Breast epithelium (tissue), 4 donors: Measurements from ENCODE around the gene MYO1D. TPM values are rescaled to one million over a fixed set of nuclear protein-coding genes. Genes with fewer than 3 reads are reported as not detected.
A peak's percentile ranks its signal among the peaks of the same experiment; 100 is the strongest.

Experiments used
- DNase-seq, 2 donors: peaks; one replicate each; pipeline ENCODE4 v3.0.0-alpha.2; 2019; ENCODE audit warnings: low spot score in 2 of 2
- H3K27ac ChIP-seq, 2 donors: fragments of 200-600 bp; sonication (generic) in 1 of 2; one replicate each; pipeline ENCODE4 v1.5.1; 2016 to 2019; ENCODE audit warnings: mild to moderate bottlenecking in 1 of 2
- H3K27me3 ChIP-seq, 2 donors: fragments of 200-600 bp; sonication (generic) in 1 of 2; one replicate each; pipeline versions ENCODE4 v1.5.1 to v1.6.0; 2017 to 2019; ENCODE audit warnings: control low read depth in 1 of 2, mild to moderate bottlenecking in 1 of 2
- H3K36me3 ChIP-seq: fragments of 200-600 bp; one replicate; pipeline ENCODE4 v1.5.1; 2019
- H3K4me1 ChIP-seq, 2 donors: fragments of 200-600 bp; sonication (generic); one replicate each; pipeline ENCODE4 v1.5.1; 2016 to 2019; ENCODE audit warnings: control low read depth in 1 of 2
- H3K4me3 ChIP-seq, 3 donors: fragments of 200-600 bp; sonication (generic); 1 replicate in 2 of 3; 2 replicates in 1 of 3; pipeline ENCODE4 v1.5.1; 2016 to 2019; ENCODE audit warnings: mild to moderate bottlenecking in 3 of 3, moderate library complexity in 2 of 3
- H3K9me3 ChIP-seq, 2 donors: fragments of 200-600 bp; sonication (generic) in 1 of 2; one replicate each; pipeline ENCODE4 v1.5.1; 2016 to 2019; ENCODE audit warnings: control low read depth in 1 of 2
- POLR2A ChIP-seq: fragments of 450-650 bp; IDR thresholded peaks from one replicate; pipeline ENCODE4 v1.6.1; 2016; ENCODE audit warnings: antibody characterized with exemption, mild to moderate bottlenecking, moderate library complexity
- POLR2AphosphoS5 ChIP-seq, 3 donors: sonication (generic); formaldehyde crosslinking; IDR thresholded peaks; one replicate each; pipeline ENCODE4 v1.6.1; 2017; ENCODE audit warnings: antibody characterized with exemption in 3 of 3
- intact Hi-C: fragments of 100-400 bp; cut with DNase I; formaldehyde crosslinking; loops from one replicate; pipeline ENCODE4 v1.15.1; 2023; ENCODE audit warnings: low total_unique reads
- total RNA-seq, 3 donors: library from RNA; depleted of rRNA; stranded (reverse); fragments of >200 nt; gene quantifications; one replicate each; pipeline ENCODE4 v1.1.0, GENCODE V29; 2016
- TF ChIP-seq, protein P1 (sequence below), 3 donors: fragments of 450-650 bp; IDR thresholded peaks; one replicate each; pipeline ENCODE4 v1.5.1; 2016 to 2017; ENCODE audit warnings: antibody characterized with exemption in 3 of 3, mild to moderate bottlenecking in 3 of 3, moderate library complexity in 3 of 3

MYO1D gene
- total RNA-seq, 3 donors from 2014 or later, result 54.4 to 114 (median 76.7) TPM

- no peaks in the 10 kb centered on the region for H3K4me1 ChIP-seq
- H3K27ac ChIP-seq, result no peak overlapping the region
- no peak overlapping the region for H3K4me3 ChIP-seq
- TF ChIP-seq POLR2A (no peak), POLR2AphosphoS5 (IDR thresholded peaks at IDR 0.05) (no peak)
- TF ChIP-seq, protein P1, sequence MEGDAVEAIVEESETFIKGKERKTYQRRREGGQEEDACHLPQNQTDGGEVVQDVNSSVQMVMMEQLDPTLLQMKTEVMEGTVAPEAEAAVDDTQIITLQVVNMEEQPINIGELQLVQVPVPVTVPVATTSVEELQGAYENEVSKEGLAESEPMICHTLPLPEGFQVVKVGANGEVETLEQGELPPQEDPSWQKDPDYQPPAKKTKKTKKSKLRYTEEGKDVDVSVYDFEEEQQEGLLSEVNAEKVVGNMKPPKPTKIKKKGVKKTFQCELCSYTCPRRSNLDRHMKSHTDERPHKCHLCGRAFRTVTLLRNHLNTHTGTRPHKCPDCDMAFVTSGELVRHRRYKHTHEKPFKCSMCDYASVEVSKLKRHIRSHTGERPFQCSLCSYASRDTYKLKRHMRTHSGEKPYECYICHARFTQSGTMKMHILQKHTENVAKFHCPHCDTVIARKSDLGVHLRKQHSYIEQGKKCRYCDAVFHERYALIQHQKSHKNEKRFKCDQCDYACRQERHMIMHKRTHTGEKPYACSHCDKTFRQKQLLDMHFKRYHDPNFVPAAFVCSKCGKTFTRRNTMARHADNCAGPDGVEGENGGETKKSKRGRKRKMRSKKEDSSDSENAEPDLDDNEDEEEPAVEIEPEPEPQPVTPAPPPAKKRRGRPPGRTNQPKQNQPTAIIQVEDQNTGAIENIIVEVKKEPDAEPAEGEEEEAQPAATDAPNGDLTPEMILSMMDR (IDR thresholded peaks at IDR 0.05), result no peak
- H3K27me3 ChIP-seq, result no peaks in the 10 kb centered on the region
- DNase-seq, result no peak
- H3K9me3 ChIP-seq, result no peaks in the 10 kb centered on the region
- intact Hi-C loops, result no loop called here
- no peaks in the 10 kb centered on the region for H3K36me3 ChIP-seq
Measured at GRCh38 chr17:32879134-32879533, 2.2 kb upstream of the MYO1D start.

DNA sequence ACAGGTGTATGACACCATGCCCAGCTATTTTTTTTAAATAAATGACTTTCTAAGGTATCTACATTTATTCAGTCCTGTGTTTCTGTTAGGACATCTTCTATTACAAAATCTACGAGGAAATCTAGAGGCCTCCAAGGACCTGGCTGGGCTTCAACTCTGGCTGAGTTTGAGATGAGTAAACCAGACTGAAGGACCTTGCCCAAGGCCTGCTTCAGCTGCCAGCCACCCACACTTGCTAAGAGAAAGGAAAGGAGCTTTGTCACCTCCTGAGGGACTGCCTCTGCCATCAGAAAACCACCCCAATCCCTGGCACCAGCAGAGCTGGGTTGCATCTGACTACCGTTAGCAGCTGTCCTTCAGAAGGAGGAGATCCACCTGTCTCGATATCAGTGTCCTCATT lies 1.3 kb upstream of the MYO1D start:
- Histone ChIP-seq H3K27me3 (no peaks in the 10 kb centered on the region), H3K4me1 (no peaks in the 10 kb centered on the region), H3K4me3 (no peak overlapping the region), H3K27ac (peak overlapping the region; percentile 15 to 77), H3K36me3 (no peaks in the 10 kb centered on the region), H3K9me3 (no peaks in the 10 kb centered on the region)
- intact Hi-C loops, result no loop called here
- TF ChIP-seq, protein P1 (IDR thresholded peaks at IDR 0.05), result no peak
- TF ChIP-seq POLR2AphosphoS5 (IDR thresholded peaks at IDR 0.05), result no peak
- no peak for TF ChIP-seq POLR2A
- peak; percentile 61 to 72 for DNase-seq

GRCh38 chr17:32877164-32877764 lies 340 bp upstream of the MYO1D start:
- TF ChIP-seq POLR2A (no peak), POLR2AphosphoS5 (IDR thresholded peaks at IDR 0.05) (no peak)
- TF ChIP-seq, protein P1 (IDR thresholded peaks at IDR 0.05), result peak in 2 of 3 donors; percentile 75 to 100
- H3K4me3 ChIP-seq, result peak overlapping the region; percentile 76 to 100 (median 77)
- intact Hi-C loops, result no loop called here
- no peaks in the 10 kb centered on the region for H3K27me3 ChIP-seq
- H3K4me1 ChIP-seq, result no peaks in the 10 kb centered on the region
- no peaks in the 10 kb centered on the region for H3K9me3 ChIP-seq
- no peaks in the 10 kb centered on the region for H3K36me3 ChIP-seq
- peak overlapping the region; percentile 92 to 100 for H3K27ac ChIP-seq
- peak; percentile 87 to 90 for DNase-seq

GRCh38 chr17:32875923-32876416 lies 954 bp downstream of the MYO1D start:
- TF ChIP-seq POLR2AphosphoS5 (IDR thresholded peaks at IDR 0.05) (no peak), POLR2A (no peak)
- TF ChIP-seq, protein P1 (IDR thresholded peaks at IDR 0.05), result no peak
- no peak for DNase-seq
- Histone ChIP-seq H3K4me3 (peak overlapping the region; percentile 76 to 100 (median 77)), H3K27me3 (no peaks in the 10 kb centered on the region), H3K4me1 (no peaks in the 10 kb centered on the region), H3K36me3 (no peaks in the 10 kb centered on the region), H3K27ac (peak overlapping the region; percentile 92 to 100), H3K9me3 (no peaks in the 10 kb centered on the region)
- intact Hi-C loops, result no loop called here

GRCh38 chr17:32875230-32875917 lies 1.6 kb downstream of the MYO1D start:
- Histone ChIP-seq H3K27ac (peak overlapping the region; percentile 92 to 100), H3K9me3 (no peaks in the 10 kb centered on the region), H3K4me3 (peak overlapping the region; percentile 76 to 100 (median 77)), H3K27me3 (no peaks in the 10 kb centered on the region), H3K36me3 (no peaks in the 10 kb centered on the region), H3K4me1 (peaks cover 0 to 3% of the 10 kb centered on the region in 2 donors)
- TF ChIP-seq, protein P1 (IDR thresholded peaks at IDR 0.05), result no peak
- TF ChIP-seq POLR2AphosphoS5 (IDR thresholded peaks at IDR 0.05) (no peak), POLR2A (no peak)
- intact Hi-C loops, result no loop called here
- DNase-seq, result no peak
